HepG2 (cell line): ENCODE results near the gene TMEM116. TPM values are rescaled to one million over a fixed set of nuclear protein-coding genes. Genes with fewer than 3 reads are reported as not detected.
"Not testable (repeated sequence)": the region's sequence is repeated elsewhere in the genome, so short reads cannot be mapped to it uniquely, and the experiment has no call there.

ENCODE experiments used
- ATAC-seq: fragments of 200-7000 bp; cut with Tn5 transposase; 3 replicates; pipeline ENCODE4 v1.9.1; 2020; ENCODE audit warnings: mild to moderate bottlenecking, moderate library complexity
- BruUV-seq: library from RNA; stranded (reverse); fragments of 400-500 nt; replicated peaks from 2 replicates; lab custom pipeline; 2021; lab: Mats Ljungman, UMichigan
- CTCF ChIA-PET: fragments of 300-600 bp; formaldehyde crosslinking; extraction: SDS; loops from one replicate; lab custom pipeline; 2021; ENCODE audit warnings: low total read pairs, inconsistent platforms, low intra/inter-chr PET ratio; lab: Yijun Ruan, JAX
- POLR2A ChIA-PET: fragments of 350-600 bp; sonication (Branson Sonifier 250); formaldehyde crosslinking; loops from one replicate; lab custom pipeline; 2020; ENCODE audit warnings: antibody characterized with exemption, inconsistent platforms; lab: Yijun Ruan, JAX
- DNase-seq: peaks from one replicate; pipeline ENCODE4 v3.0.0-alpha.2; 2015; ENCODE audit warnings: low spot score
- FAIRE-seq: peaks from 3 replicates; lab custom pipeline; 2011; peaks lifted over from hg19 to GRCh38; lab: Jason Lieb, UNC
- H2AFZ ChIP-seq: one replicate; pipeline ENCODE4 v1.6.1; 2011; ENCODE audit warnings: low read length, inconsistent platforms
- H3K27ac ChIP-seq: fragments of 300-600 bp; 3 replicates; pipeline ENCODE4 v1.8.0; 2011; ENCODE audit warnings: mixed run types, mild to moderate bottlenecking, mixed read lengths, low read length, inconsistent platforms; ENCODE audit not compliant: insufficient read depth; ENCODE audit errors: extremely low read length
- H3K27me3 ChIP-seq, 2 experiments: fragments of 200-600 bp in 1 of 2; 2 replicates in 1 of 2; 3 replicates in 1 of 2; pipeline versions ENCODE4 v1.6.0 to v1.8.0; 2011; ENCODE audit warnings: low read length in 2 of 2, mild to moderate bottlenecking in 2 of 2, moderate library complexity in 2 of 2, inconsistent platforms in 1 of 2; ENCODE audit not compliant: insufficient read depth in 2 of 2, control insufficient read depth in 1 of 2
- H3K36me3 ChIP-seq, 2 experiments: fragments of 200-600 bp in 1 of 2; replicated peaks in 1 of 2; 2 replicates in 1 of 2; 3 replicates in 1 of 2; pipeline versions ENCODE4 v1.5.1 to v1.8.0; 2011; ENCODE audit warnings: low read length in 2 of 2, inconsistent platforms in 1 of 2; ENCODE audit not compliant: insufficient read depth in 2 of 2, control insufficient read depth in 1 of 2
- H3K4me1 ChIP-seq: 2 replicates; pipeline ENCODE4 v1.5.1; 2012; ENCODE audit warnings: low read length, inconsistent platforms; ENCODE audit not compliant: insufficient read depth
- H3K4me2 ChIP-seq: 2 replicates; pipeline ENCODE4 v1.6.0; 2011; ENCODE audit warnings: low read depth, low read length, inconsistent platforms
- H3K4me3 ChIP-seq, 3 experiments: fragments of 200-600 bp in 1 of 3; sonication (generic), shearing (Covaris generic) in 1 of 3; replicated peaks in 1 of 3; 2 replicates each; pipeline ENCODE4 v1.5.1; 2011 to 2016; ENCODE audit warnings: low read length in 3 of 3, inconsistent platforms in 2 of 3, low read depth in 2 of 3, mild to moderate bottlenecking in 2 of 3, control low read depth in 1 of 3, mixed read lengths in 1 of 3; ENCODE audit not compliant: insufficient read depth in 1 of 3
- H3K79me2 ChIP-seq: one replicate; pipeline ENCODE4 v1.6.1; 2011; ENCODE audit warnings: low read length, inconsistent platforms; ENCODE audit not compliant: insufficient read depth
- H3K9ac ChIP-seq: 2 replicates; pipeline ENCODE4 v1.6.0; 2011; ENCODE audit warnings: mild to moderate bottlenecking, low read depth, low read length, inconsistent platforms; ENCODE audit not compliant: insufficient read depth
- H3K9me3 ChIP-seq: 2 replicates; pipeline ENCODE4 v1.5.1; 2012; ENCODE audit warnings: mild to moderate bottlenecking, low read length
- H4K20me1 ChIP-seq: 2 replicates; pipeline ENCODE4 v1.6.0; 2011; ENCODE audit warnings: inconsistent platforms, mild to moderate bottlenecking, low read length, moderate library complexity; ENCODE audit not compliant: insufficient read depth
- ELF1 ChIP-seq: sonication (generic); formaldehyde crosslinking; IDR thresholded peaks from 2 replicates; pipeline ENCODE4 v1.4.0; 2020; ENCODE audit warnings: missing genetic modification reagents
- NRL ChIP-seq: sonication (generic); formaldehyde crosslinking; IDR thresholded peaks from 2 replicates; pipeline ENCODE4 v1.5.0; 2020; ENCODE audit warnings: missing genetic modification reagents, mild to moderate bottlenecking, moderate library complexity, borderline replicate concordance
- RBFOX2 ChIP-seq: fragments of 200-400 bp; formaldehyde crosslinking; IDR thresholded peaks from 2 replicates; pipeline ENCODE4 v1.6.1; 2017; ENCODE audit warnings: low read depth, mild to moderate bottlenecking, low read length
- WGBS: methylation state at CpG from one replicate; pipeline ENCODE4 v1.1.6; 2017; ENCODE audit warnings: low lambda C conversion rate; 5-methylcytosine and 5-hydroxymethylcytosine counted together
- in situ Hi-C: cut with HindIII; loops from 2 replicates; pipeline ENCODE4 v1.10.0; 2017; ENCODE audit warnings: low pct_unique_long_range_greater_than_20kb; ENCODE audit not compliant: extremely low pct_ligation_motif_present
- intact Hi-C: fragments of 100-400 bp; cut with micrococcal nuclease; formaldehyde crosslinking; loops from one replicate; pipeline ENCODE4 v1.10.0; 2022; ENCODE audit not compliant: unreplicated experiment
- polyA plus RNA-seq, 8 experiments: library from polyadenylated mRNA; depleted of rRNA in 3 of 8; stranded (reverse) in 7 of 8; unstranded in 1 of 8; fragments of >200 nt; fragmentation: Illumina TruSeq in 4 of 8; extraction: Trizol in 4 of 8; gene quantifications; 2 replicates each; pipeline versions ENCODE4 v1.2.1 to v1.2.3, GENCODE V29; 2011 to 2016; ENCODE audit warnings: low read depth in 4 of 8, missing spikeins in 1 of 8, mixed read lengths in 1 of 8; ENCODE audit not compliant: insufficient read depth in 1 of 8
- total RNA-seq, 5 experiments: library from RNA; depleted of rRNA; stranded (reverse); fragments of >200 nt; fragmentation: Illumina TruSeq; extraction: Trizol; gene quantifications; 2 replicates each; pipeline ENCODE4 v1.2.3, GENCODE V29; 2016; ENCODE audit warnings: low read depth in 1 of 5

Gene TMEM116
- total and polyA plus RNA-seq, 2 of the 13 experiments (the other 11 are each of a cell fraction or from before 2014, with no cell fraction given), result 14.0 to 17.8 TPM

- no peak overlapping the region for H3K9ac ChIP-seq
- FAIRE-seq (no peak), ATAC-seq (no peak), DNase-seq (no peak)
- peak overlapping the region; percentile 86 for H3K4me2 ChIP-seq
- peaks cover 47% of the 10 kb centered on the region for H3K4me1 ChIP-seq
- H3K79me2 ChIP-seq, result peaks cover 37% of the 10 kb centered on the region
- intact Hi-C loops, result loop anchor here (10.0 kb wide), 1 partner anchor 166 kb away; the partner anchor contains the start of gene MAPKAPK5
- H3K9me3 ChIP-seq, result no peaks in the 10 kb centered on the region
- no peak overlapping the region for H3K27ac ChIP-seq
- H4K20me1 ChIP-seq, result peaks cover 1% of the 10 kb centered on the region; the same call in 1 of the 2 replicates
- ChIA-PET CTCF (no interaction called here), POLR2A (no interaction called here)
- H3K36me3 ChIP-seq, result peaks cover 0 to under 1% of the 10 kb centered on the region in 2 experiments; a peak in 3 of 5 replicates
- peak overlapping the region in 1 of 3 experiments; percentile 4; a peak in 1 of 6 replicates for H3K4me3 ChIP-seq
- 97% methylated on average over 4 of the region's 8 CpGs for WGBS
- no TSS peak for BruUV-seq
- no peak overlapping the region for H2AFZ ChIP-seq
- in situ Hi-C loops, result loop anchor here (10.0 kb wide), 1 partner anchor 66 kb away; no protein-coding TSS in a partner anchor
- H3K27me3 ChIP-seq, result no peaks in the 10 kb centered on the region; a peak in 2 of 5 replicates
- TF ChIP-seq RBFOX2 (0 out of 2 replicates have a peak, but pooled peaks have one; percentile 30), NRL (CRISPR knock-in tag) (0 out of 2 replicates have a peak, but pooled peaks have one; percentile 40), ELF1 (no peak)
Observed at GRCh38 chr12:112010415-112011344, 2.3 kb downstream of the TMEM116 start.

- ATAC-seq, POLR2A ChIA-PET, H4K20me1 ChIP-seq, BruUV-seq, H3K4me3 ChIP-seq, H2AFZ ChIP-seq, FAIRE-seq, H3K27me3 ChIP-seq, H3K9me3 ChIP-seq, in situ Hi-C loops, H3K36me3 ChIP-seq, H3K9ac ChIP-seq, DNase-seq, intact Hi-C loops, H3K27ac ChIP-seq, CTCF ChIA-PET, H3K4me2 ChIP-seq: not testable (repeated sequence)
- Histone ChIP-seq H3K79me2 (peaks cover 27% of the 10 kb centered on the region), H3K4me1 (peaks cover 41% of the 10 kb centered on the region)
- WGBS, result 90% methylated on average over 3 of the region's 3 CpGs
Observed at GRCh38 chr12:112009596-112009995, 3.4 kb downstream of the TMEM116 start.
